ENCODE results near the gene MROH2A.
"Not testable (repeated sequence)": the region's sequence is repeated elsewhere in the genome, so short reads cannot be mapped to it uniquely, and the experiment has no call there.

Gene MROH2A

GRCh38 chr2:233857511-233858141, 79.5 kb downstream of the MROH2A start:
- peak; percentile 42 for DNase-seq

GRCh38 chr2:233858331-233858730, 80.2 kb downstream of the MROH2A start:
- DNase-seq = no peak

DNA sequence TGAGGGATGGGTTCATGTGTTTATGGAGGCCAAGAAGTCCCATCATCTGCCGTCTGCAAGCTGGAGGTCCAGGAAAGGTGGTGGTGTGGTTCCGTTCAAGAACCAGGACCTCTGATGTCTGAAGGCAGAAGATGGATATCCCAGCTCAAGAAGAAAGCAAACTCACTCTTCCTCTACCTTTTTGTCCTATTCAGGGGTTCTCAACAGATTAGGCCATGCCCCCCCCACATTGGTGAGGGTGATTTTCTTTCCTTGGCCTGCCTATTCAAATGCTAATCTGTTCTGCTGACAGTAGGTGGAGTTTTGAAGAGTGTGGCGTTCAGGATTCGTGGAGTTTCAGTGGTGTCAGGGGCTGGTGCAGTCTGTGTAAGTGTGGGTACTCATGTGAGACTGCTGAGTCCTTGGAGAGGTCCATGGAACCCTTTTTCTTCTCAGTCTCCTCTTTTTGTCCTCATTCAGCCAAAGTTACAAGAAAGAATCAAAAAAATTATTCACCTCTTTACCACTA, 84.2 kb downstream of the MROH2A start:
- DNase-seq = no peak

GRCh38 chr2:233865838-233866237, 87.7 kb downstream of the MROH2A start:
- DNase-seq = no peak

- no peak for DNase-seq
These were observed 88.3 kb downstream of the MROH2A start for GRCh38 chr2:233866479-233866878.

DNA sequence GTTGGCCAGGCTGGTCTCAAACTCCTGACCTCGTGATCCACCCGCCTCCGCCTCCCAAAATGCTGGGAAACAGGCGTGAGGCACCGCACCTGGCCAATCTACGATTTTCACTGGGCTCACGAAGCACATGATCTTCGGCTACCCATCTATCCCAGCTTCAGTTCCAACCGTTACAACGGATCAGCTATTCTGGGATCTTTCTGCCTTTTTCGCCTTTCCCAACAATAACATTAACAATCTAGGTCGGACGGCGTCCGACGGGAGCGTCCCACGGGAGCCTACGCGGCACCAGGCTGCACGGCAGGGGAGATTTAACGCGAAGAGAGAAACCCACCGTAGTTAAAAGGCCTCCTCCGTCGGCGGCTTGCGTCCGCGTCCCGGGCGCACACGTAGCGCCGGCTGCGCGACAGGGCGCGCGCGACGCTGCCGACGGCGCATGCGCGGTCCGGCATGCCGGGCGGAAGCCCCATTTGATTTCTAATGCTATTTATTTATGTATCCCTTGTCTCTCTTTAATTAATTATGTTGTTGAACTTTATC, 89.9 kb downstream of the MROH2A start, which contains the start of gene MSL3B:
MSL3B (minus strand) TSS at position 394 of the 540 bp plus-strand sequence.
- DNase-seq = peak; percentile 75

DNA sequence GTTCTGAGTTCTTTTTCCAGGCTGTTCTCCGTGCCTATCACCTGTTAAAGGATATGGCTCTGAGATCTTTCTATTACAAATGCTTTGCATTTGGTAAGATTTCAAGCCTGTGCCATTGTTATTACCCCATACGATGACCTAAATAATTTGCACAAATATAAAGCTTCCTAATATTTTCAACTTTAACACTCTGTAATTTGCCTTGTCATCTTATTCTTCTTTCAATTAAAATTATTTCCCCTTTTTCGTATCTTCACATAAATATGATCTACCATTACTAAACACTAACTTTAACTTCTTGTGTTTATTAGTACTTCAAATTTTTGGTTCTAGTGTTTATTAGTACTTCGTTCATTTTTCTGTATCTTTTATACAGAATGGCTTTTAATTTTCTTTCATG, 93.3 kb downstream of the MROH2A start:
- no peak for DNase-seq

GRCh38 chr2:233872125-233872524, 94.0 kb downstream of the MROH2A start:
- not testable (repeated sequence) for DNase-seq

DNA sequence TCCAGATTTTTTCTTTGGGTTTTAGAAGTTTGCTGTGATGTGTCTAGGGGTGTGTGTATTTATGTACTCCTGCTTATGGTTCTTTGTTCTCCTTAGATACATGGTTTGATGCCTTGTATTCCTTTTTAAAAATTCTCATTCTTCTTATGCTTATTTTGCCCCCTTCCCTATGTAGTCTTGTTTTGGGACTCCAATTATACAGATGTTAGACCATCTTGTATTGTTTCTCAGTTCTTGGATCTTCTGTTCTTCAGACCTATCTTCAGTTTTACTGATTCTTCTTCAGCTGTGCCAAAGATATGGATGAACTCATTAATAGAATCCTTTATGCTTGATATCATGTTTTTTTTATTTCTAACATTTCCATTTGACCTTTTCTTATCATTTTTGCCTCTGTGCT, 104.2 kb downstream of the MROH2A start:
- DNase-seq = no peak
